Measurements from ENCODE around the gene ARAP2.

DNA sequence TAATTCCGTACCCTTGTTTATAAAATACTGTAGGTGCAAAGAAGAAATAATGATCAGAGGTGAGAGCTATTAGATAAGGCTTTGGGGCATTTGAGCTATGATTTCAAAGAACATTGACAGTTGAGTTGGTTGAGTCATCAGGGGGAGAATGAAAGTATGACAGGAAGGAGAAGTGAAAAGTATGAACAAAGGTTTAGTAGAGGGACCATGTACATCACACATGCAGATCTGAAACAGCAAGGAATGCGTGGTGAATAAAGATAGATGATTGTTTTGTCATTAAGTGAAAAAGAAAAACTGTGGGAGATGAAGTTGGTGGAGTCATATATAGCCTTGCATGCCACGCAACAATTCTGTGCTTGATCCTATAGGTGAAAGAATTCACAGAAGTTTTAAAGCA lies 163.1 kb downstream of the ARAP2 start:
- TF ChIP-seq ZFX (IDR thresholded peaks at IDR 0.05) (no peak), POLR2A (IDR thresholded peaks at IDR 0.05; ENCODE audit: borderline replicate concordance, extremely low read depth, insufficient read depth, insufficient read length) (no peak), CBX3 (IDR thresholded peaks at IDR 0.05; ENCODE audit: low read depth) (no peak), ZNF274 (IDR thresholded peaks at IDR 0.05; ENCODE audit: low read depth, low read length) (no peak), EZH2 (IDR thresholded peaks at IDR 0.05) (no peak), CTCF (IDR thresholded peaks at IDR 0.05 in 2 of 3, conservative IDR thresholded peaks at IDR 0.05 in 1 of 3; ENCODE audit: borderline replicate concordance in 1 of 3, insufficient read depth in 1 of 3, low read depth in 2 of 3, low read length in 2 of 3) (no peak), SRF (IDR thresholded peaks at IDR 0.05; ENCODE audit: low read depth) (no peak), POLR2AphosphoS5 (IDR thresholded peaks at IDR 0.05; ENCODE audit: low read depth, low read length) (no peak), YY1 (IDR thresholded peaks at IDR 0.05; ENCODE audit: extremely low read depth, insufficient replicate concordance, low read depth, low read length) (no peak), SIN3A (IDR thresholded peaks at IDR 0.05; ENCODE audit: low read depth) (no peak), CEBPB (IDR thresholded peaks at IDR 0.05; ENCODE audit: low read depth) (no peak)
- TF ChIP-seq, protein P1, sequence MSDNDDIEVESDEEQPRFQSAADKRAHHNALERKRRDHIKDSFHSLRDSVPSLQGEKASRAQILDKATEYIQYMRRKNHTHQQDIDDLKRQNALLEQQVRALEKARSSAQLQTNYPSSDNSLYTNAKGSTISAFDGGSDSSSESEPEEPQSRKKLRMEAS (IDR thresholded peaks at IDR 0.05): no peak
- TF ChIP-seq, protein P2, sequence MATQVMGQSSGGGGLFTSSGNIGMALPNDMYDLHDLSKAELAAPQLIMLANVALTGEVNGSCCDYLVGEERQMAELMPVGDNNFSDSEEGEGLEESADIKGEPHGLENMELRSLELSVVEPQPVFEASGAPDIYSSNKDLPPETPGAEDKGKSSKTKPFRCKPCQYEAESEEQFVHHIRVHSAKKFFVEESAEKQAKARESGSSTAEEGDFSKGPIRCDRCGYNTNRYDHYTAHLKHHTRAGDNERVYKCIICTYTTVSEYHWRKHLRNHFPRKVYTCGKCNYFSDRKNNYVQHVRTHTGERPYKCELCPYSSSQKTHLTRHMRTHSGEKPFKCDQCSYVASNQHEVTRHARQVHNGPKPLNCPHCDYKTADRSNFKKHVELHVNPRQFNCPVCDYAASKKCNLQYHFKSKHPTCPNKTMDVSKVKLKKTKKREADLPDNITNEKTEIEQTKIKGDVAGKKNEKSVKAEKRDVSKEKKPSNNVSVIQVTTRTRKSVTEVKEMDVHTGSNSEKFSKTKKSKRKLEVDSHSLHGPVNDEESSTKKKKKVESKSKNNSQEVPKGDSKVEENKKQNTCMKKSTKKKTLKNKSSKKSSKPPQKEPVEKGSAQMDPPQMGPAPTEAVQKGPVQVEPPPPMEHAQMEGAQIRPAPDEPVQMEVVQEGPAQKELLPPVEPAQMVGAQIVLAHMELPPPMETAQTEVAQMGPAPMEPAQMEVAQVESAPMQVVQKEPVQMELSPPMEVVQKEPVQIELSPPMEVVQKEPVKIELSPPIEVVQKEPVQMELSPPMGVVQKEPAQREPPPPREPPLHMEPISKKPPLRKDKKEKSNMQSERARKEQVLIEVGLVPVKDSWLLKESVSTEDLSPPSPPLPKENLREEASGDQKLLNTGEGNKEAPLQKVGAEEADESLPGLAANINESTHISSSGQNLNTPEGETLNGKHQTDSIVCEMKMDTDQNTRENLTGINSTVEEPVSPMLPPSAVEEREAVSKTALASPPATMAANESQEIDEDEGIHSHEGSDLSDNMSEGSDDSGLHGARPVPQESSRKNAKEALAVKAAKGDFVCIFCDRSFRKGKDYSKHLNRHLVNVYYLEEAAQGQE (IDR thresholded peaks at IDR 0.05; ENCODE audit: low read depth): no peak

Data from HCT116 (cell line).